NK-92 (cell line): Measurements from ENCODE around the gene ZNF576.
"Not testable (repeated sequence)": the region's sequence is repeated elsewhere in the genome, so short reads cannot be mapped to it uniquely, and the experiment has no call there.

ENCODE experiments used
- DNase-seq: peaks from one replicate; lab custom pipeline; 2025; ENCODE audit not compliant: unreplicated experiment; lab: John Stamatoyannopoulos, UW

ZNF576 gene

GRCh38 chr19:43574424-43575155 is 21.8 kb upstream of the ZNF576 start:
- DNase-seq: no peak

GRCh38 chr19:43575156-43575950 is 21.0 kb upstream of the ZNF576 start, which contains the start of the genes PINLYP and XRCC1:
Gene PINLYP (plus strand): TSS chr19:43575801. CDS start chr19:43577192, 1,391 bp downstream.
Gene XRCC1 (minus strand): TSS chr19:43575527. CDS start chr19:43575458, 69 bp downstream.
- peak; percentile 87 for DNase-seq

- DNase-seq: no peak
Measured at GRCh38 chr19:43575955-43576878, 20.2 kb upstream of the ZNF576 start.

- no peak for DNase-seq
Measured at GRCh38 chr19:43578787-43579186, 17.6 kb upstream of the ZNF576 start.

- no peak for DNase-seq
Measured at GRCh38 chr19:43581467-43581866, 14.9 kb upstream of the ZNF576 start.

GRCh38 chr19:43582495-43582894 is 13.9 kb upstream of the ZNF576 start:
- DNase-seq: no peak

- no peak for DNase-seq
Measured at GRCh38 chr19:43584484-43584883, 11.9 kb upstream of the ZNF576 start.

GRCh38 chr19:43586346-43586745 is 10.0 kb upstream of the ZNF576 start:
- no peak for DNase-seq

- not testable (repeated sequence) for DNase-seq
Measured at GRCh38 chr19:43587029-43587428, 9.4 kb upstream of the ZNF576 start.

- no peak for DNase-seq
Measured at GRCh38 chr19:43589277-43589676, 7.1 kb upstream of the ZNF576 start.

GRCh38 chr19:43589678-43590077 is 6.7 kb upstream of the ZNF576 start:
- no peak for DNase-seq

- DNase-seq: no peak
Measured at GRCh38 chr19:43591904-43592772, 4.3 kb upstream of the ZNF576 start.

GRCh38 chr19:43592800-43593350 is 3.5 kb upstream of the ZNF576 start:
- DNase-seq: no peak

GRCh38 chr19:43594081-43594697 is 2.2 kb upstream of the ZNF576 start:
- DNase-seq: no peak

GRCh38 chr19:43594710-43595604 is 1.4 kb upstream of the ZNF576 start:
- DNase-seq: no peak

- no peak for DNase-seq
Measured at GRCh38 chr19:43595605-43595998, 793 bp upstream of the ZNF576 start.

GRCh38 chr19:43596842-43597461 is 557 bp downstream of the ZNF576 start:
- DNase-seq: no peak

GRCh38 chr19:43597876-43598275 is 1.5 kb downstream of the ZNF576 start:
- DNase-seq: no peak
